GM18951 (cell line): ENCODE measurements around the gene ZNF746.

Experiments
- POLR2A ChIP-seq: IDR thresholded peaks from 4 replicates; pipeline ENCODE4 v1.6.1; 2011; ENCODE audit warnings: mild to moderate bottlenecking; ENCODE audit not compliant: insufficient read length, insufficient read depth; ENCODE audit errors: extremely low read depth
- in situ Hi-C: fragments of 300-500 bp; cut with MboI; formaldehyde crosslinking; loops from one replicate; pipeline ENCODE4 v1.12.0; 2022; ENCODE audit warnings: low sequenced_read_pairs, mixed read lengths, inconsistent platforms; ENCODE audit not compliant: unreplicated experiment

Gene ZNF746

DNA sequence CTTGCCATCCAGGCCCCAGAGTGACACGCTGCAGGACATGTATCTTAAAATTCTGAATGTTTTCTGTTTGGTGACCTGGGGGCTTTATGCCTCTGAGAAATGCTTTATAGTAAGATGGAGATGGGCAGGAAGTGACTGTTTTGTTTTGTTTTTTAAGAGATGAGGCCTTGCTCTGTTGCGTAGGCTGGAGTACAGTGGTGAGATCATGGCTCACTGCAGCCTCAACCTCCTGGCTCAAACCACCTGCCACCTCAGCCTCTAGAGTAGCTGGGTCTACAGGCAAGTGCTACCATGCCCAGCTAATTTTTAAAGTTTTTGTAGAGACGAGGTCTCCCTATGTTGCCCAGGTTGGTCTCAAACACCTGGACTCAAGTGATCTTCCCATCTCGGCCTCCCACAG, 57.4 kb downstream of the ZNF746 start:
- TF ChIP-seq POLR2A, result no peak
- in situ Hi-C loops, result no loop called here

DNA sequence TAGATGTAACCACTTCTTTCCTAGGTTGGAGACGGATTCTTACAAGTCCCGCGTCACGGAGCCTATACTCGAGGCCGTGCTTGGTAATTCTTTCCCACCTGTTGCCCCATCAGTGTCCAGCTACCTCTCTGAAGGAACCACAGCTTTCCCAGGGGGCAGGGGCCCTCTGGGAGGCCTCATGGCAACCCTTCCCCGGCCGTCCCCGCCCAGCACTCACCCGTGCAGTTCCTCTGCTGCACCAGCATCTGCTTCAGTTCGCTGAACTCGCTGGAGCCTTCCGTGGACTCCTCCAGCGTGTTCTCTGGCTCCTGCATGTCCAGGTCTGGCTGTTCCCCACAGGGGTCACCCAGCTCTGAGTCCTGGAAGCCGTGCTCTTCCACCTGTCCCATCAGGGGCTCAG, 61.3 kb downstream of the ZNF746 start:
- no peak for TF ChIP-seq POLR2A
- in situ Hi-C loops, result no loop called here

DNA sequence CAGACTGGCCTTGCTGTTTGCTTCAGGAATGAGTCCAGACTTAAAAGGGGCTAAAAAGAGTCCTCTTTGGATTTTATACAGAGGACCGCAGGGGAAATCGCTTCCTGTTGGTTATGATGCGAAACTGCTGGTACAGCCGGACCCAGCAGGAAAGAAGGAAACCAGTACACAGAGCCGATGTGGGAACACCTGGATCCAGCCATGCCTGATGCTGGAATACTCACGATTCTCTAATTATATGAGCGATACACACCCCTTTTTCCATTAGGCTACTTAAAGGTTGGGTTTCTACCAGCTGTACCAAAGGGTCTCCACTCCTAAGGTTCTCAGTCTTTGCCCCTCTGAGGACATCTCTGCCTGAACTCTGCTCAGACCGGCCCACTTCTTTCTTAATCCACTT, 64.5 kb downstream of the ZNF746 start:
- TF ChIP-seq POLR2A, result no peak
- in situ Hi-C loops, result no loop called here

DNA sequence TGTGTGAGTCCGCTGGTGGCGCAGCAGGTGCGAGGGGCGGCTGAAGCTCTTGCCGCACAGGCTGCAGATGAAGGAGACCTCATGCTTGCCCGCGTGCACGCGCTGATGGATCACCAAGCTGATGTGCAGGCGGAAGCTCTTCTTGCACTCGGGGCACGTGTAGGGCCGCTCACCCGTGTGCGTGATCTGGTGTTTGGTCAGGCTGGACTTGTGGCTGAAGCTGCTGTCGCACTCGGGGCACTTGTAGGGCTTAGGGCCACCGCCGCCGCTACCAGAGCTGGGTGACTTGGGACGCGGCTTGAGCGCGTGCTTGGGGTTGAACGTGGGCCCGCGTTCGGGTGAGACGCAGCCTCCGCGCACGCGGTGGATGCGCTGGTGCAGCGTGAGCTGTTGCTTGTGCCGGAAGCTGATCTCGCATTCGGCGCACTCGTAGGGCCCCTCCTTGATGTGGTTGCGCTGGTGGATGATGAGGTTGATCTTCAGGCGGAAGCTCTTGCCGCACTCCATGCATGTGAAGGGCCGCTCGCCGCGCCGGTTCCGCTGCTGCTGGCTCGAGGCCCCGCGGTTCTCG, 65.4 kb downstream of the ZNF746 start:
- TF ChIP-seq POLR2A, result no peak
- in situ Hi-C loops, result no loop called here

DNA sequence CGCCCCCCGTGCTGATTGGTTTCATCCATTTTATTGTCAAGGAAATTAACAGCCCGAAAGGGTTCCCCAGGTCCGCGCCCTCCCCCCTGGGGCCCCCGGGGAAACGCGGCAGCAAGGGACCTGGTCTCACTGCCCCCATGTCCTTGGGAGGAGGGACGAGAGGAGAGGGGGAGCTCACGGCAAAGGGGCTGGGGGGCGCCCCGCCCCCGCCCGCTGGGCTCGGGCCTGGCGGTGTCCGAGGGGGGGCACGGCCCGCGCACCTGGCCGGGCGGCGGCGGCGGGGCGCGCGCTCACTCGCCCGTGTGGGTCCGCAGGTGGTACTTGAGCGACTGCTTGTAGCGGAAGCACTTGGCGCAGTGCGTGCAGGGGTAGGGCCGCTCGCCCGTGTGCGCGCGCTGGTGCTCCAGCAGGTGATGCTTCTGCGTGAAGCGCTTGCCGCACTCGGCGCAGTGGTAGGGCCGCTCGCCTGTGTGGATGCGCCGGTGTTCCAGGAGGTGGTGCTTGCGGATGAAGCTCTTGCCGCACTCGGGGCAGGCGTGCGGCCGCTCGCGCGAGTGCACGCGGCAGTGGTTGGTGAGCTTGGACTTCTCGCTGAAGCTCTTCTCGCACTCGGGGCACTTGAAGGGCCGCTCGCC, 66.0 kb downstream of the ZNF746 start:
- no peak for TF ChIP-seq POLR2A
- in situ Hi-C loops, result no loop called here

DNA sequence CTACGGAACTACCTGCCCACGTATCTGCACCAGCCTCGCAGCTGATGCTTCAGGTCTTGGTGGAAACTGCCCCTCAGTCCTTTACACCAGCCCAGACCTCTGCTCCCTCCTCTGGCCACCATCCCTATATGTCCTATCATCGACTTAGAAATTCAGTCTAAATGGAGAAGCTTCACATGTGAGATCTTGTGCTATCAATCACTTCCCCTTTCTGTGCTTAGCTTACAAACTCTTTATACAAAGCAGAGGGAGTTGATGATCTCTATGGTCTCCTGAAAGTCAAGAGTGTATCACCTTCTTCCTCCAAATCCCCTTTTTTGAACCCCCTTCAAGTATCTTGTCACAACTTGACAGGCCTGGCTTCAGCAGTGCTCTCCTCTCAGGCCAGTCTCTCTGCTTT, 67.4 kb downstream of the ZNF746 start:
- TF ChIP-seq POLR2A, result no peak
- in situ Hi-C loops, result no loop called here

DNA sequence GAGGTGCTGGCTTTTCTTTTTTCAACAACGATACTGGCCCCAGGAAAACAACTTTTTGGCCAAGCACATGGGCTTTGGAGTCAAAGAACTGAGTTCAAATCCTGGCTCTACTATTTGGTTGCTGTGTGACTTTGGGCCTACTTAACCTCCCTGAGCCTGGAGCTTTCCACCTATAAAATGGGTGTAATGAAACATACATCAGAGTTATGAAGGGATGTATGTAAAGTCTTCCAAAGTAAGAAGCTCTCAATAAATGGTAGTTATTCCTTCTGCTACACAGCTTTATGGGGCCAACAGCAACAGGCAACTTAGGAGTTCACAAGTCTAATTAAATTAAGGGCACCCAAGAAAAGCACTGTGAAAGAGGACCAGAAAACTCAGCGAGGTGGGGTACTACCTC, 69.7 kb downstream of the ZNF746 start:
- no peak for TF ChIP-seq POLR2A
- in situ Hi-C loops, result no loop called here

DNA sequence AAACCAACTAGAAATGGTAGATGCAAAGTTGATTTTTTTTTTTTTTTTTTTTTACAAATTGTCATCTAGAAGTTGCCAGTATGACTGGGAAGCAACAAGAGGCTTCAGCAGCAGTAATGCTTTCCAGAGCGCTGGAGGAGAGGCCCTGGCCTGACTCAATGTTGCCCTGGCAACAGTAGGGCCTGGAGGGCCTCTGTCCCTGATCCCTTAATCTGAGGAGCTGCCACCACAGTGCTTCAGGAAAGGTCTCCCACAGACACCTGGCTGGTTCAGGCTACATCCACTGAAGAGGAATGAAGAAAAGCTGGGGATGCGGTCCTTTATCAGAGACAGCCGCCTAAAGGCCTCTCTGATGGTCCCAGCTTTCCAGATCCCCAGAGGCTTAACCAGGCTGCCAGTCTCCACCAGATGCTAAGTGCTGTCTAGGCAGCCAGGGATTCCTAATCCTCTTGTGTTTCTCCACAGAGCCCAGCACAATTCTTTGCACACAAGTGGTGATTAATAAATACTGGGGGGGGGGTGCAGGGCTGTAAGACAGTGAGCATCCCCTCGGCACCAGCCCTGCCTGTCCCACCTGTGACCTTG, 70.4 kb downstream of the ZNF746 start:
- no peak for TF ChIP-seq POLR2A
- in situ Hi-C loops, result no loop called here

DNA sequence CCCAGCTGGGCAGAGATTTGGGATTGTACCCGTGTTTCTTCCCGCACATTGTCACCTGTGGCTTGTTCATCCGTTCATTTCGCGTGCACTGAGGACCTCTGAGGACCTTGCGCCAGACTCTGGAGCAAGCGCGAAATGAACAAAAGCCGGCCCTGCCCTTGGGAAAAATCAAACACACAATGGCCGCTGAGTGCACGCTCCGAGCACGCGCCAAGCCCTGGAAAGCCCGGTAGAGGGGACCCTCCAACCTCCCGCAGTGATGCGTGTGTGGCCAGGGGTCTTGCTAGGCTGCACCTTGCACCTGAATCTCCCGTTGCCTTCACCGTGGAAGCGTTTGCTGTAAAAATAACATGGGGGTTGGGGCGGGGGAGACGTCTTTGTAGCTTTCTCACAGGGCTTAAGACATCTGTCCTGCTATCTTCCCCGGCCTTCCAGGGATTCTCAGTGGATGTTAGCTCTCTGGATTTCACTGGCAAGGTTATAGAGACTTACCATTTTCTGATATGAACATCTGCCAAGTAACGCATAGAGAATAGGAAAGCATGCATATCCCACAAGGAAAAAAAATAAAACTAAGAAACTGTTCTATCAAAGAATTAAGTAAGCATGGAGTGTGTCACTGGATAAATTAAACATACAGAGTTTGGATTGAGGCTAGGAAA, 74.0 kb downstream of the ZNF746 start:
- in situ Hi-C loops, result no loop called here
- TF ChIP-seq POLR2A, result no peak

DNA sequence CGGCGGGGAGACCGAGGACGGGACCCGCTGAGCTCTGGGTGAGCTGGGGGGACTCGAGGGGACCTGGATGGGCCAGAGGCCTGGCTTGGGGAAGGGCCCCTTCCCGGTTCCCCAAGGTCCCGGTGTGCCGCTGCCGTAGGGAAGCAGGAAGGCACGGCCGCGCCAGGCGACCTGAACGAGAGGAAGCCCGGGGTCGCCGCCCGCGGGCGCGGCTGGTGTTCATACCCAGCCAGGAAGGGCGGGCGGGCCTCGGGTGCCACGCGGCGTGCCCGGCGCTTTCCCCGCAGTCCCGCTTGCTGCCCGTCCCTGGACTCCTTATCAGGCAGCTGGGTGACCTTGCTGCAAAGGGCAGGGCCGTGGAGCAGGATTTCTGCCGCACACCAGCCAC, 74.7 kb downstream of the ZNF746 start:
- no peak for TF ChIP-seq POLR2A
- in situ Hi-C loops, result no loop called here
